GM23338 (cell line): Measurements from ENCODE around the gene RARG. TPM values are rescaled to one million over a fixed set of nuclear protein-coding genes. Genes with fewer than 3 reads are reported as not detected.

Experiments used
- ATAC-seq: fragments of 200-7000 bp; cut with Tn5 transposase; 3 replicates; pipeline ENCODE4 v1.9.1; 2020
- DNase-seq: peaks from one replicate; pipeline ENCODE4 v3.0.0-alpha.2; 2015; ENCODE audit warnings: low spot score
- H2AFZ ChIP-seq: fragments of 200-600 bp; sonication (generic); 2 replicates; pipeline ENCODE4 v1.8.0; 2016; ENCODE audit warnings: antibody characterized with exemption, mild to moderate bottlenecking, moderate library complexity
- H3F3A ChIP-seq: fragments of 200-600 bp; sonication (generic); replicated peaks from 2 replicates; pipeline ENCODE4 v1.8.0; 2017; ENCODE audit warnings: antibody characterized with exemption, mixed run types, low read depth
- H3K27ac ChIP-seq: fragments of 200-600 bp; sonication (generic); 2 replicates; pipeline ENCODE4 v1.6.1; 2016; ENCODE audit warnings: low read depth
- H3K27me3 ChIP-seq: fragments of 200-600 bp; sonication (generic); 2 replicates; pipeline ENCODE4 v1.8.0; 2016; ENCODE audit warnings: mild to moderate bottlenecking, mixed run types, moderate library complexity; ENCODE audit not compliant: insufficient read depth
- H3K36me3 ChIP-seq: fragments of 200-600 bp; sonication (generic); 2 replicates; pipeline ENCODE4 v1.8.0; 2016; ENCODE audit warnings: mild to moderate bottlenecking; ENCODE audit not compliant: insufficient read depth
- H3K4me1 ChIP-seq: fragments of 200-600 bp; sonication (generic); 2 replicates; pipeline ENCODE4 v1.8.0; 2016; ENCODE audit warnings: mild to moderate bottlenecking, moderate library complexity; ENCODE audit not compliant: insufficient read depth
- H3K4me2 ChIP-seq: fragments of 200-600 bp; sonication (generic); 2 replicates; pipeline ENCODE4 v1.7.1; 2017; ENCODE audit warnings: mixed run types
- H3K4me3 ChIP-seq: fragments of 200-600 bp; sonication (generic); 2 replicates; pipeline ENCODE4 v1.6.1; 2016; ENCODE audit warnings: mixed run types
- H3K79me2 ChIP-seq: fragments of 200-600 bp; sonication (generic); replicated peaks from 2 replicates; pipeline ENCODE4 v1.8.0; 2017; ENCODE audit warnings: mild to moderate bottlenecking; ENCODE audit not compliant: insufficient read depth
- H3K9me2 ChIP-seq: fragments of 200-600 bp; sonication (generic); 2 replicates; pipeline ENCODE4 v1.8.0; 2017; ENCODE audit not compliant: insufficient read depth
- H4K20me1 ChIP-seq: fragments of 200-600 bp; sonication (generic); replicated peaks from 2 replicates; pipeline ENCODE4 v1.8.0; 2017; ENCODE audit warnings: mild to moderate bottlenecking; ENCODE audit not compliant: insufficient read depth
- H3K27ac Mint-ChIP-seq: 2 replicates; pipeline ENCODE4 v1.8.0; 2020; ENCODE audit warnings: inconsistent platforms, mild to moderate bottlenecking, moderate library complexity, mixed read lengths
- H3K27me3 Mint-ChIP-seq: 3 replicates; pipeline ENCODE4 v1.8.0; 2022; ENCODE audit warnings: low read depth, mild to moderate bottlenecking, moderate library complexity, mixed read lengths, inconsistent platforms; ENCODE audit not compliant: insufficient read depth, poor library complexity
- H3K36me3 Mint-ChIP-seq: 3 replicates; pipeline ENCODE4 v1.8.0; 2021; ENCODE audit warnings: low read depth, mild to moderate bottlenecking, inconsistent platforms, moderate library complexity, mixed read lengths
- H3K4me1 Mint-ChIP-seq: 3 replicates; pipeline ENCODE4 v1.8.0; 2020; ENCODE audit warnings: mild to moderate bottlenecking, inconsistent platforms, mixed read lengths
- H3K4me3 Mint-ChIP-seq: 3 replicates; pipeline ENCODE4 v1.8.0; 2021; ENCODE audit warnings: moderate library complexity, mild to moderate bottlenecking, inconsistent platforms, mixed read lengths
- H3K9me3 Mint-ChIP-seq: 3 replicates; pipeline ENCODE4 v1.8.0; 2020; ENCODE audit warnings: moderate library complexity, mild to moderate bottlenecking, inconsistent platforms, mixed read lengths
- CREB1 ChIP-seq: fragments of 250-450 bp; sonication (Bioruptor Pico); IDR thresholded peaks from 2 replicates; pipeline ENCODE4 v1.5.0; 2020; ENCODE audit warnings: low read depth, mild to moderate bottlenecking, moderate library complexity
- CTCF ChIP-seq, 2 experiments: fragments of 200-600 bp in 1 of 2; sonication (generic) in 1 of 2; conservative IDR thresholded peaks; 2 replicates each; pipeline versions ENCODE4 v1.5.1 to v1.6.1; 2016 to 2017; ENCODE audit warnings: antibody characterized with exemption in 2 of 2, low read depth in 2 of 2, mild to moderate bottlenecking in 2 of 2, moderate library complexity in 1 of 2
- ETS1 ChIP-seq: IDR thresholded peaks from 2 replicates; pipeline ENCODE4 v1.6.1; 2016; ENCODE audit warnings: antibody characterized with exemption
- EZH2 ChIP-seq: fragments of 200-600 bp; sonication (generic); IDR thresholded peaks from one replicate; pipeline ENCODE4 v1.8.0; 2017; ENCODE audit warnings: antibody characterized with exemption, mild to moderate bottlenecking, low read depth; ENCODE audit not compliant: unreplicated experiment
- EZH2phosphoT487 ChIP-seq: fragments of 200-600 bp; sonication (generic); IDR thresholded peaks from one replicate; pipeline ENCODE4 v1.8.1; 2018; ENCODE audit warnings: antibody characterized with exemption; ENCODE audit not compliant: unreplicated experiment
- JUNB ChIP-seq: IDR thresholded peaks from one replicate; pipeline ENCODE4 v1.6.1; 2016; ENCODE audit warnings: antibody characterized with exemption; ENCODE audit not compliant: unreplicated experiment
- NANOG ChIP-seq: IDR thresholded peaks from 2 replicates; pipeline ENCODE4 v1.6.1; 2016; ENCODE audit warnings: antibody characterized with exemption, borderline replicate concordance
- POLR2AphosphoS5 ChIP-seq: IDR thresholded peaks from 2 replicates; pipeline ENCODE4 v1.6.1; 2016; ENCODE audit warnings: antibody characterized with exemption, low read depth
- REST ChIP-seq: IDR thresholded peaks from one replicate; pipeline ENCODE4 v1.6.1; 2018; ENCODE audit warnings: antibody characterized with exemption; ENCODE audit not compliant: unreplicated experiment
- STAT1 ChIP-seq: IDR thresholded peaks from one replicate; pipeline ENCODE4 v1.6.1; 2016; ENCODE audit warnings: antibody characterized with exemption; ENCODE audit not compliant: unreplicated experiment
- ZNF114 ChIP-seq: fragments of 250-450 bp; sonication (Bioruptor Pico); IDR thresholded peaks from 2 replicates; pipeline ENCODE4 v1.5.0; 2020; ENCODE audit warnings: mild to moderate bottlenecking, moderate library complexity
- ZNF331 ChIP-seq: fragments of 250-450 bp; sonication (Bioruptor Pico); IDR thresholded peaks from 2 replicates; pipeline ENCODE4 v1.5.0; 2020; ENCODE audit warnings: low read depth, mild to moderate bottlenecking, moderate library complexity
- polyA plus RNA-seq: library from polyadenylated mRNA; unstranded; fragments of >200 nt; fragmentation: Nextera tagmentation; extraction: Ambion mirVana; gene quantifications from 2 replicates; pipeline ENCODE4 v1.2.1, GENCODE V29; 2016
- total RNA-seq: library from RNA; depleted of rRNA; stranded (reverse); fragments of >200 nt; shearing (Covaris generic); gene quantifications from 2 replicates; pipeline ENCODE4 v1.2.3, GENCODE V29; 2014
- TF ChIP-seq, protein P1 (sequence below): fragments of 250-450 bp; sonication (Bioruptor Pico); IDR thresholded peaks from 2 replicates; pipeline ENCODE4 v1.5.0; 2020; ENCODE audit warnings: mild to moderate bottlenecking, moderate library complexity

The RARG gene
- total and polyA plus RNA-seq, 2 experiments from 2014 or later = 18.5 to 50.2 TPM

- no peak for DNase-seq
- H3K4me3 ChIP-seq = no peak overlapping the region
- no peaks in the 10 kb centered on the region for H3K79me2 ChIP-seq
- Mint-ChIP-seq H3K4me3 (no peak overlapping the region), H3K9me3 (no peaks in the 10 kb centered on the region; the same call in 1 of the 3 replicates), H3K27ac (no peak overlapping the region), H3K27me3 (peaks cover 42% of the 10 kb centered on the region), H3K4me1 (peaks cover 14% of the 10 kb centered on the region; the same call in 2 of the 3 replicates), H3K36me3 (peaks cover 5% of the 10 kb centered on the region)
- no peak for ATAC-seq
- no peaks in the 10 kb centered on the region for H3K36me3 ChIP-seq
- TF ChIP-seq NANOG (no peak), POLR2AphosphoS5 (no peak), JUNB (no peak), EZH2 (no peak), ZNF114 (no peak), CTCF (conservative IDR thresholded peaks at IDR 0.05; ENCODE audit: low read depth in 2 of 2) (no peak), CREB1 (CRISPR knock-in tag) (no peak), ZNF331 (CRISPR knock-in tag) (no peak), REST (no peak), ETS1 (no peak), EZH2phosphoT487 (no peak), STAT1 (no peak)
- TF ChIP-seq, protein P1, sequence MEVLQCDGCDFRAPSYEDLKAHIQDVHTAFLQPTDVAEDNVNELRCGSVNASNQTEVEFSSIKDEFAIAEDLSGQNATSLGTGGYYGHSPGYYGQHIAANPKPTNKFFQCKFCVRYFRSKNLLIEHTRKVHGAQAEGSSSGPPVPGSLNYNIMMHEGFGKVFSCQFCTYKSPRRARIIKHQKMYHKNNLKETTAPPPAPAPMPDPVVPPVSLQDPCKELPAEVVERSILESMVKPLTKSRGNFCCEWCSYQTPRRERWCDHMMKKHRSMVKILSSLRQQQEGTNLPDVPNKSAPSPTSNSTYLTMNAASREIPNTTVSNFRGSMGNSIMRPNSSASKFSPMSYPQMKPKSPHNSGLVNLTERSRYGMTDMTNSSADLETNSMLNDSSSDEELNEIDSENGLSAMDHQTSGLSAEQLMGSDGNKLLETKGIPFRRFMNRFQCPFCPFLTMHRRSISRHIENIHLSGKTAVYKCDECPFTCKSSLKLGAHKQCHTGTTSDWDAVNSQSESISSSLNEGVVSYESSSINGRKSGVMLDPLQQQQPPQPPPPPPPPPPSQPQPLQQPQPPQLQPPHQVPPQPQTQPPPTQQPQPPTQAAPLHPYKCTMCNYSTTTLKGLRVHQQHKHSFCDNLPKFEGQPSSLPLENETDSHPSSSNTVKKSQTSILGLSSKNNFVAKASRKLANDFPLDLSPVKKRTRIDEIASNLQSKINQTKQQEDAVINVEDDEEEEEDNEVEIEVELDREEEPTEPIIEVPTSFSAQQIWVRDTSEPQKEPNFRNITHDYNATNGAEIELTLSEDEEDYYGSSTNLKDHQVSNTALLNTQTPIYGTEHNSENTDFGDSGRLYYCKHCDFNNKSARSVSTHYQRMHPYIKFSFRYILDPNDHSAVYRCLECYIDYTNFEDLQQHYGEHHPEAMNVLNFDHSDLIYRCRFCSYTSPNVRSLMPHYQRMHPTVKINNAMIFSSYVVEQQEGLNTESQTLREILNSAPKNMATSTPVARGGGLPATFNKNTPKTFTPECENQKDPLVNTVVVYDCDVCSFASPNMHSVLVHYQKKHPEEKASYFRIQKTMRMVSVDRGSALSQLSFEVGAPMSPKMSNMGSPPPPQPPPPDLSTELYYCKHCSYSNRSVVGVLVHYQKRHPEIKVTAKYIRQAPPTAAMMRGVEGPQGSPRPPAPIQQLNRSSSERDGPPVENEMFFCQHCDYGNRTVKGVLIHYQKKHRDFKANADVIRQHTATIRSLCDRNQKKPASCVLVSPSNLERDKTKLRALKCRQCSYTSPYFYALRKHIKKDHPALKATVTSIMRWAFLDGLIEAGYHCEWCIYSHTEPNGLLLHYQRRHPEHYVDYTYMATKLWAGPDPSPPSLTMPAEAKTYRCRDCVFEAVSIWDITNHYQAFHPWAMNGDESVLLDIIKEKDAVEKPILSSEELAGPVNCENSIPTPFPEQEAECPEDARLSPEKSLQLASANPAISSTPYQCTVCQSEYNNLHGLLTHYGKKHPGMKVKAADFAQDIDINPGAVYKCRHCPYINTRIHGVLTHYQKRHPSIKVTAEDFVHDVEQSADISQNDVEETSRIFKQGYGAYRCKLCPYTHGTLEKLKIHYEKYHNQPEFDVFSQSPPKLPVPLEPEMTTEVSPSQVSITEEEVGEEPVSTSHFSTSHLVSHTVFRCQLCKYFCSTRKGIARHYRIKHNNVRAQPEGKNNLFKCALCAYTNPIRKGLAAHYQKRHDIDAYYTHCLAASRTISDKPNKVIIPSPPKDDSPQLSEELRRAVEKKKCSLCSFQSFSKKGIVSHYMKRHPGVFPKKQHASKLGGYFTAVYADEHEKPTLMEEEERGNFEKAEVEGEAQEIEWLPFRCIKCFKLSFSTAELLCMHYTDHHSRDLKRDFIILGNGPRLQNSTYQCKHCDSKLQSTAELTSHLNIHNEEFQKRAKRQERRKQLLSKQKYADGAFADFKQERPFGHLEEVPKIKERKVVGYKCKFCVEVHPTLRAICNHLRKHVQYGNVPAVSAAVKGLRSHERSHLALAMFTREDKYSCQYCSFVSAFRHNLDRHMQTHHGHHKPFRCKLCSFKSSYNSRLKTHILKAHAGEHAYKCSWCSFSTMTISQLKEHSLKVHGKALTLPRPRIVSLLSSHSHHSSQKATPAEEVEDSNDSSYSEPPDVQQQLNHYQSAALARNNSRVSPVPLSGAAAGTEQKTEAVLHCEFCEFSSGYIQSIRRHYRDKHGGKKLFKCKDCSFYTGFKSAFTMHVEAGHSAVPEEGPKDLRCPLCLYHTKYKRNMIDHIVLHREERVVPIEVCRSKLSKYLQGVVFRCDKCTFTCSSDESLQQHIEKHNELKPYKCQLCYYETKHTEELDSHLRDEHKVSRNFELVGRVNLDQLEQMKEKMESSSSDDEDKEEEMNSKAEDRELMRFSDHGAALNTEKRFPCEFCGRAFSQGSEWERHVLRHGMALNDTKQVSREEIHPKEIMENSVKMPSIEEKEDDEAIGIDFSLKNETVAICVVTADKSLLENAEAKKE (CRISPR knock-in tag) = no peak
- peaks cover 3% of the 10 kb centered on the region; the same call in 1 of the 2 replicates for H3K4me1 ChIP-seq
- peaks cover 68% of the 10 kb centered on the region for H3K27me3 ChIP-seq
- no peak overlapping the region for H2AFZ ChIP-seq
- H3K27ac ChIP-seq = no peak overlapping the region
- no peaks in the 10 kb centered on the region for H3K9me2 ChIP-seq
- no peaks in the 10 kb centered on the region for H3F3A ChIP-seq
- peaks cover 7% of the 10 kb centered on the region for H4K20me1 ChIP-seq
- no peak overlapping the region for H3K4me2 ChIP-seq
These were observed 37.9 kb downstream of the RARG start for GRCh38 chr12:53193985-53194716.
